Measurements from ENCODE around the gene PPP4R2. TPM values are rescaled to one million over a fixed set of nuclear protein-coding genes. Genes with fewer than 3 reads are reported as not detected.

Gene PPP4R2
- total and polyA plus RNA-seq, 2 of the 8 experiments (the other 6 are each of a cell fraction or from before 2014, with no cell fraction given), result 11.5 to 89.9 TPM

DNA sequence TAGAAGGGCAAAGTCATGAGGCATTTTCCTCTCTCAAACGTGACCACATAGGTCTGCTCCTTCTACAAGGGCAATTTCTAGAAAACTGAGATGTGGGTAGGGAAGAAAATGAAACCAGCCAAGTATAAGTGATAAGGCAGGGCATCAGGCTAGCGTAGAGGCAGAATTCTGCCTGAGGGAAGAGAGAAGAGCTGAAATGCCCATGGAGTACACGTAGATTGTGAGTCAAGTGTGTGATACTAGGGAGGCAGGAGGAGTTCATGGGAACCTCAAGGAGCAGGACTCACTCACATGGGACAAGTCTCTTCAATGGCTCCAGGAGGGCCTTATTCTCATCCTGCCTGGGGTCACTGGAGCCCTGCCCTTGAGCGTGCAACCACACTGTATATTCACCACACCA lies 34.9 kb upstream of the PPP4R2 start:
- H3K14ac ChIP-seq (ENCODE audit: insufficient read length), result no peak overlapping the region
- H3K9ac ChIP-seq (replicated peaks in 1 of 4; ENCODE audit: extremely low read depth in 1 of 4, low read depth in 3 of 4, low read length in 3 of 4), result no peak overlapping the region
- no peaks in the 10 kb centered on the region; a peak in 1 of 7 replicates for H3K4me1 ChIP-seq (replicated peaks in 1 of 4; ENCODE audit: control insufficient read depth in 3 of 4, insufficient read depth in 4 of 4, low read length in 3 of 4)
- H2BK20ac ChIP-seq (ENCODE audit: low read length), result no peak overlapping the region
- H3K56ac ChIP-seq (replicated peaks; ENCODE audit: insufficient read length, low read depth, low read length), result no peak overlapping the region
- H3K23me2 ChIP-seq (ENCODE audit: low read depth, low read length), result no peaks in the 10 kb centered on the region; the same call in 1 of the 2 replicates
- no peak overlapping the region for H3K23ac ChIP-seq (ENCODE audit: insufficient read length)
- ChIA-PET CTCF (ENCODE audit: partially characterized antibody) (no interaction called here), POLR2A (ENCODE audit: partially characterized antibody) (no interaction called here)
- no peak overlapping the region for H2BK12ac ChIP-seq (ENCODE audit: low read depth, low read length)
- H3K27me3 ChIP-seq (replicated peaks in 1 of 4; ENCODE audit: control insufficient read depth in 3 of 4, extremely low read depth in 1 of 4, insufficient read depth in 3 of 4, low read length in 3 of 4), result no peaks in the 10 kb centered on the region
- H3K4me2 ChIP-seq (ENCODE audit: insufficient read depth in 1 of 2, low read depth in 2 of 2, low read length in 2 of 2), result no peak overlapping the region
- no peak overlapping the region for H2AFZ ChIP-seq (ENCODE audit: low read length)
- no peak overlapping the region for H2BK5ac ChIP-seq (ENCODE audit: low read depth, low read length)
- no peak overlapping the region for H4K5ac ChIP-seq (ENCODE audit: insufficient read length, low read depth, low read length)
- H2BK15ac ChIP-seq (ENCODE audit: low read length), result no peak overlapping the region
- TF ChIP-seq RBBP5 (IDR thresholded peaks at IDR 0.05; ENCODE audit: borderline replicate concordance, low read depth, low read length), result no peak
- TF ChIP-seq, protein P1, sequence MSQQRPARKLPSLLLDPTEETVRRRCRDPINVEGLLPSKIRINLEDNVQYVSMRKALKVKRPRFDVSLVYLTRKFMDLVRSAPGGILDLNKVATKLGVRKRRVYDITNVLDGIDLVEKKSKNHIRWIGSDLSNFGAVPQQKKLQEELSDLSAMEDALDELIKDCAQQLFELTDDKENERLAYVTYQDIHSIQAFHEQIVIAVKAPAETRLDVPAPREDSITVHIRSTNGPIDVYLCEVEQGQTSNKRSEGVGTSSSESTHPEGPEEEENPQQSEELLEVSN (IDR thresholded peaks at IDR 0.05), result no peak
- no peak overlapping the region for H4K91ac ChIP-seq (replicated peaks; ENCODE audit: insufficient read length, low read length)
- H2BK120ac ChIP-seq (replicated peaks; ENCODE audit: low read depth, low read length), result no peak overlapping the region
- no peak overlapping the region for H3K18ac ChIP-seq (ENCODE audit: extremely low read depth, low read length)
- DNase-seq (ENCODE audit: low read depth in 1 of 2, low spot score in 2 of 2) (no peak), FAIRE-seq (no peak)
- H2AK5ac ChIP-seq (ENCODE audit: low read depth, low read length), result no peak overlapping the region
- H3K36me3 ChIP-seq (ENCODE audit: control insufficient read depth in 2 of 4, insufficient read depth in 4 of 4, low read length in 3 of 4), result no peaks in the 10 kb centered on the region
- H4K8ac ChIP-seq (ENCODE audit: extremely low read depth, insufficient read depth, low read length), result no peak overlapping the region
- no peaks in the 10 kb centered on the region for H3K79me1 ChIP-seq (ENCODE audit: low read depth, low read length)
- no peak overlapping the region for H3K4ac ChIP-seq (replicated peaks; ENCODE audit: insufficient read length, low read depth, low read length)
- no peak overlapping the region for H3K27ac ChIP-seq (ENCODE audit: low read depth, low read length)
- H4K20me1 ChIP-seq (replicated peaks in 1 of 2; ENCODE audit: control insufficient read depth in 1 of 2, insufficient read depth in 2 of 2, low read length in 2 of 2), result no peaks in the 10 kb centered on the region
- H3K79me2 ChIP-seq (ENCODE audit: control insufficient read depth in 1 of 2, insufficient read depth in 2 of 2, low read length in 2 of 2), result no peaks in the 10 kb centered on the region
- H3K4me3 ChIP-seq (ENCODE audit: extremely low read depth in 1 of 4, insufficient read depth in 2 of 4, low read depth in 3 of 4, low read length in 4 of 4), result no peak overlapping the region
- 62% methylated on average over 4 of the region's 4 CpGs; no CpG with 5 or more reads in 1 of the 2 experiments for whole genome bisulfite sequencing, 2 experiments (ENCODE audit: extremely low coverage in 1 of 2, insufficient coverage in 1 of 2, insufficient read length in 1 of 2, insufficient replicate concordance in 2 of 2, low coverage in 1 of 2, low lambda C conversion rate in 2 of 2, missing lambda C conversion rate in 1 of 2)
- H3K9me3 ChIP-seq (ENCODE audit: insufficient read depth in 2 of 2, low read depth in 1 of 2, low read length in 1 of 2), result no peaks in the 10 kb centered on the region

All from H1 (cell line).